NCI-H1092 (cell line): ENCODE data around the gene KLF11.

Experiments used
- DNase-seq: peaks from one replicate; lab custom pipeline; 2025; lab: John Stamatoyannopoulos, UW

Gene KLF11

DNA sequence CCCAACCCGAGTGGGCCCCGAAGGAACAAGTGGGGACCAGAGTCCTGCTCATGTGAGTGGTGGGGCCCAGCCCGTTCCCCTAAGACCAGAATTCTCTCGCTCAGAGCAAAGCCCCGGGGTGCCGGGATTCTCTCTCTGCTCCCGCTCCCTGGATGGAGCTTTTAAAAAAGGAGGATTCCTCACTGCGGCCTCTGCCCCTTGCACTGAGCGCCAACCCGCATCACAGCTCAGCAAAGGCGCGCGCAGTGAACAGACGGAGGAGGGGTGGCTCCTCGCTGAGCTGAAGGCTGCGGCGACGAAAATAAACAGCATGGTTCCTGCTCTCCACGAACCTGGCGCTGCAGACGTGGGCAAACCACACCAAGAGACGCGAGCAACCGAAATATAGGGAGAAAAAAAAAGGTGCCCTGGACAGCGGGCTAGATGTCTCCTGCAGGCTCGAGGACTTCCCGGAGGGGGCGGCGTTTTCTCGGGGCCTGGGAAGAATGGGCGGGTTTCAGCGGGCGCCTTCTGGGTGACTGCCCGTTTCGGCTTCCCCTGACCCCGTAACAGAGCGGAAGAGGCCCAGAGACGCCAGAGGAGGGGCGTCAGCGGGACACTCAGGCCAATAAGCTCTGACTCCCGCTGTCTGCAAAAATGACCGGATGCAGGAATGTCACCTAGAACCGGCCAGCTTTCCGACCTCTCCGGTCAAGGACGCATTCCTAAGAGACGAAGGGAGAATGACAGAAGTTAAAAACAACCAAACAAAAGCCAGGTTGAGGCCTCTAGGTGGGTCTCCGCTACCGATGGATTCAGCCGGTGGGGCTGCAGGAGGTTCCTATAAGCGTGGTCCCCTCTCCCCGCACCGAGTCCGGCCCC, 819 bp upstream of the KLF11 start:
- DNase-seq = no peak

DNA sequence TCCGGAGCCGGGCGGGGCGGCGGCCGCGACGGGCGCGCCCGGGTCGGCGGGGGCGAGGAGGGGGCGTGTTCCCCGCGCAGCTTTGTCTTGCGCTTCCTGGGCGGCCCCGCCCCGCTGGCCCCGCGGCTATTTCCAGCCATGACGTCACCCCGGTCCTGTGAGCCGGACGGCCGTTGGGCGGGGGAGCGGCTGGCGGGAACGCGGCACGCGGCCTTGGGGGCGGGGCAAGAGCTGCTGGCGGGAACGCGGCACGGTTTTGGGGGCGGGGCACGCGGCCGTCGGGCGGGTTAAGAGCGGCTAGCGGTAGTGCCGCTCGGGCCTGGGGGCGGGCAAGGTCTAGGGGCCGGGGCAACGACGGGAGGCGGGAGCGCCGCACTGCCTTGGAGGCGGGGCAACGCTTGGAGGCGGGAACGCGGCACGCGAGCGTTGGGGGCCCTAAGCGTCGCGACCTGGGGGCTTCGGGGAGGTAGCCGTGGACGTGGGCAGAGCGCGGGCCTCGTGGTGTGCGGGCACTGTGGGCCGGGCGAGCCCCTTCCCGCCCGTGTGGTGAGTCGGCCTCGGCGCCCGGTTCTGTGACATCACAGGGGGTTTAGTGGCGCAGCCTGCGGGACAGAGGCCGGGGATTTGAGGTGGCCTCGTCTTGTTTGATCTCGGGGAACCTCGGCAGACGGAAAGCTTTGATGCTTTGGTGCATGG, 704 bp downstream of the KLF11 start:
- DNase-seq = peak; percentile 68

DNA sequence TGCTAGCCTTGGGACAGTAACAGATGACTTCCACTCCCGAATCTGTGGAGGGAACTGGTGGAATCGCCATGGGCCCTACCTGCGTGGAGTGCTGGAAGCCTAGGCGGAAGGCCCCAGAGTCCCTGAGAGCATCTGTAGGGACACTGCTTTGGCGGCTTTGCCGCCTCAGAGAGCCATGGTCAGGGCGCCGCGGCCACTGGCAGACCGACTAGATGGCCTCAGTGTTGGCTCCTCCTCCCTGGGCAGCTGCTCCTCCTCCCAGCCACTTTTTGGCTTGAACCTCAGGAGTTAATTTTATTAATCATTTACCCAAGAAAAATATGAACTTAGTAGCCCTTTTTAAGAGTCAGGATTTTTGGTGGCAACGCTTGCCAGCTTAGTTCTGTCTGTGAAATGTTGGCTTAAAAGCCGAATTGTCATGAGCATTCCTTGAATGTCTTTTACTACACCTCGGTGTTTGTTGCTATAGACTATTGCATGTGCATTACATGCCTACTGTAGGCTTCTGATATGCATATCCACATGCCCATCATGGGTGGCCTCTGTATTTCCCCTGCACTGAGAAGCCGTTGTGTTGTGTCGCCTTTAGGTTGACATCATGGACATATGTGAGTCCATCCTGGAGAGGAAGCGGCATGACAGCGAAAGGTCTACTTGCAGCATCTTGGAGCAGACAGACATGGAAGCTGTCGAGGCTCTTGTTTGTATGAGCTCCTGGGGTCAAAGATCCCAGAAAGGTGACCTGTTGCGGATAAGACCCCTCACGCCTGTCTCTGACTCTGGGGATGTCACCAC, 2.4 kb downstream of the KLF11 start:
- no peak for DNase-seq

- DNase-seq = no peak
These were observed 3.6 kb downstream of the KLF11 start for GRCh38 chr2:10046931-10047330.

DNA sequence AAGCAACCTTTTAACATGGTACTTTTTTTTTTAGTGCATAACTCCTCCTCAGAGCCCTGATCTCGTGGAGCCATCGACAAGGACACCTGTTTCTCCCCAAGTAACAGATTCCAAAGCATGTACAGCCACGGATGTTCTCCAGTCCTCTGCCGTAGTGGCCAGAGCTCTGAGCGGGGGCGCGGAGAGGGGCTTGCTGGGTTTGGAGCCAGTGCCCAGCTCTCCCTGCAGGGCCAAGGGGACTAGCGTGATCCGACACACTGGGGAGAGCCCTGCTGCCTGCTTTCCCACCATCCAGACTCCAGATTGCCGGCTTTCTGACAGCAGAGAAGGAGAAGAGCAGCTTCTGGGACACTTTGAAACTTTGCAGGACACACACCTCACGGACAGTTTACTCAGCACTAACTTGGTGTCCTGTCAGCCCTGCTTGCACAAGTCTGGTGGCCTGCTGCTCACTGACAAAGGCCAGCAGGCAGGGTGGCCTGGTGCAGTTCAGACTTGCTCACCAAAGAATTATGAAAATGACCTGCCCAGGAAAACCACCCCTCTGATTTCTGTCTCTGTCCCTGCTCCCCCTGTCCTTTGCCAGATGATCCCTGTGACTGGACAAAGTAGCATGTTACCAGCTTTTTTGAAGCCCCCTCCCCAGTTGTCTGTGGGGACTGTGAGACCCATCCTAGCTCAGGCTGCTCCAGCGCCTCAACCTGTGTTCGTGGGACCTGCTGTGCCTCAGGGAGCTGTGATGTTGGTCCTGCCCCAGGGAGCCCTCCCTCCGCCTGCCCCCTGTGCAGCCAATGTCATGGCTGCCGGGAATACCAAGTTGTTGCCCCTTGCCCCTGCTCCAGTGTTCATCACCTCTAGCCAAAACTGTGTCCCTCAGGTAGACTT, 4.5 kb downstream of the KLF11 start:
- DNase-seq = no peak

- DNase-seq = no peak
These were observed 5.3 kb downstream of the KLF11 start for GRCh38 chr2:10048501-10049171.

GRCh38 chr2:10052216-10052615, 8.9 kb downstream of the KLF11 start:
- no peak for DNase-seq

DNA sequence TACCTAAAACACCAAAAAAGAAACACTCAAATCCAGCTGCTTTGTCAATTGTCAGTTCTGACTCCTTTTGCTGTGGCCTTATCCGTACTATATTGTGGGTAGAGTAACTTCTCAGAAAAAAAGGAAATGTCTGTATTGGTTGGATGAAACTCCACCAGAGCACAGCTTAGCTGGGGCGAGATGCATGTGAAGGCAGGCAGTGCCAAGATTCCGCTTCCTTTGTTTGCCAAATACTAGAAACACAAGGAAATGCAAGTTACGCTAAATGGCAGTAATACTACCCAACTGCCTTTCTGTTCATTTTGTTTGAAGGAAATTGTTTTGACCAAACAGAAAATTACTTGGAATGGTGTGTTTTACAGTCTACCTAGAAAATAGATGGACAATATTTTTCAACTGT, 10.0 kb downstream of the KLF11 start:
- DNase-seq = no peak

DNA sequence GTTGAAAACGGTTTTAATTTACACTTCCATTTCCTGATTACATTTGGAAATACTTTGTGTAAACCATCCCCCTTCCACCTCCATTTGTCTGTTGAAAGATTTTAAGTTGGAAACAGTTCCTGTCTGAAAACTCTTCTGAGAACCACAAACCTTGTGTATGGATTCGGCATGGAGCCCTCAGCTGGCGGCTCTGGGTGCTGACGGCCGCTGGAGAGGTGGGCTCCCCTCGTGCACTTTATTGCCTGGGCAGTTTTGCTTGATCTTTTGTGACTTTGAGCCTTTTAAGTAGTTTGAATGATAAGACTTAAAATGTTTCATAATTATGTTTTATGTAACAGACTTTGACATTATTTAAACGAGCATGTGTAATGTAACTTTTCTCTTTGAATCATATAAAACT, 11.1 kb downstream of the KLF11 start:
- DNase-seq = no peak

DNA sequence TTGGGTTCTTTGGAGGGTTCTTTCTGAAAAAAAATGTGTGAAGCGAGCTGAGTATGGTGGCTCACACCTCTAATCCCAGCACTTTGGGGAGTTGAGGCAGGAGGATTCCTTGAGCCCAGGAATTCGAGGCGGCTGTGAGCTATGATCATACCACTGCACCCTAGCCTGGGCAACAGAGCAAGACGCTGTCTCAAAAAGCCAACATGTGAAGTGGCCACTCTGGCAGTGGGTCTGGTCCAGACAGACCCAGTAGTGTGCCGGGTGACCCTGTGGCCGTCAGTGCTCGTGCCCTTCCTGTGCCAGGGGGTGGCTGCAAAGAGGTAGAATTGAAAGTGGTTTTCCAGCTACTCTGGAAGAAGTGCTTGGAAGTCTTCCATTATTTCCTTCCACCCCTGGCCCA, 11.6 kb downstream of the KLF11 start:
- DNase-seq = no peak

DNA sequence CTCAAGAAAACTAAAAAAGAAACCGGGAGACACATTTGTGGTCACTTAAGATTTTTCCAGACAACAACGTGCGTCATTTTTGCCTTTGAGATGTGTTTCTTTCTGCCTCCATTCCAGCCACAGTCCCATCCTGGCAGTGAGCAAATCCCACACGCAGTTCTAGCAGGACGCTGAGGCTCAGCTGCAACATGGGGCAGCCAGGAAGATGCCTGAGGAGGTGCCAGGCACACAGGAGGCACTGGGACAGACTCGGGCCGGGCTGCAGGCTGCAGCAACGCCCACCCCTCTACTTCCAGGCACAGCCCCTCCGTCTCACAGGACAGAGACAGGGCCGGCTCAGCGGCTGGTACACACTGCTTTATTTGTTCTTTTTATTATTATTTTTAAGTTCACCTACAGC, 13.1 kb downstream of the KLF11 start:
- DNase-seq = no peak

DNA sequence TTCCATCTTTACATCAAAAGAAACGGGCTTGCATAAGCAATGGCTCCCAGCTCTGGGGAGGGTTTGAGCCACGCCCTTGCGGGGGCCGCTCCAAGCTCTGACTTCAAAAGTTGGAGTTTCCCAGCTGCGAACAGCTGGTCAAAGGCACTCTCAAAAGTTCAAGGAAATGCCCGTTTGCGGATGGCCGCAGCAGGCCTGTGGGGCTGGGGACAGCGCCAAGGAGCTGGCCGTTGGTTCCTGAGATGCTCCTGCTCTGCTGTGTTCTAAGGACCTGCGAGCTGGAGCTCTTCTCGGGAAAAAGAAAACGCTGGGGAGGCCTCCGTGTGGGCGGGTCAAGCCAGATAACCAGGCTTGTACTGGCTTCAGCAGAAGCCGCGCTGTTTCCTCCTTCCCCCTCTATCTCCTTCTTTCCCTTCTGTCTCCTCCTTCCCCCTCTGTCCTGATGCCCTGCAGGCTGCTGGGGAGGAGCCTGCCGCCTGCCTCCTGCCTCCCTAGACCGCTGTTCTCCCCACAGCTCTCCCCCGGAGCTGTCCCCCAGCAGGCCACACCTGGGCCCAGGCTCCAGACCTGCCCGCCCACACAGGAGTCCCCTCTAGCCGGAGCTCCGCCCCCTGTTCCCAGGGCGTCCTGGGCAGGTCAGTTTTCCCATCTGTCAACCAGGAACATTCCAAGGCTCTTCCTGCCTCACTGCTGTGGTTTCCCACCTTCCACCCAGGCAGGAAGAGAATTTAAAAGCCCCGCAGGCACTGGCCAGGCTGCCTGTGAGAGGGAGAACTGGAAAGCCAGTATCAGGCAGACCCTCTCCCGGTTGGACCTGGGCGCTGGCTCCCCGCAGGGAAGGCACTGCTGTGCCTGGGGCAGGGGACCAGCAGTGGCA, 14.1 kb downstream of the KLF11 start:
- DNase-seq = no peak

GRCh38 chr2:10058251-10059015, 15.1 kb downstream of the KLF11 start:
- no peak for DNase-seq

DNA sequence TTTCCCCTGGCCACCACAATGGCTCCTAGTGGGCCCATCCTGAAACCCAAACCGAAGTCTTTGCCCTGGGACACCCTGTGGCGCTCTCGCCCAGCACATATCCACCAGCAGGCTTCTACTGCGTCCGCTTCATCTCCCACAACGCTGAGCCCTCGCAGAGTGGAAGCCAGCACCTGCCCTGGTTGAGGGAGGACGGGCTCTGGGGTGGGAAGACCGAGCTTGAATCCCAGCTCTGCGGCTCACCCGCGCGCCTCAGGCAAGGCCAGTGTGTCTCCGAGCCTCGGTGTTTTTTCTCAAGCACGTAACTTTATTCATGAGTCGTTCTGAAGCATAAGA, 15.6 kb downstream of the KLF11 start:
- no peak for DNase-seq

DNA sequence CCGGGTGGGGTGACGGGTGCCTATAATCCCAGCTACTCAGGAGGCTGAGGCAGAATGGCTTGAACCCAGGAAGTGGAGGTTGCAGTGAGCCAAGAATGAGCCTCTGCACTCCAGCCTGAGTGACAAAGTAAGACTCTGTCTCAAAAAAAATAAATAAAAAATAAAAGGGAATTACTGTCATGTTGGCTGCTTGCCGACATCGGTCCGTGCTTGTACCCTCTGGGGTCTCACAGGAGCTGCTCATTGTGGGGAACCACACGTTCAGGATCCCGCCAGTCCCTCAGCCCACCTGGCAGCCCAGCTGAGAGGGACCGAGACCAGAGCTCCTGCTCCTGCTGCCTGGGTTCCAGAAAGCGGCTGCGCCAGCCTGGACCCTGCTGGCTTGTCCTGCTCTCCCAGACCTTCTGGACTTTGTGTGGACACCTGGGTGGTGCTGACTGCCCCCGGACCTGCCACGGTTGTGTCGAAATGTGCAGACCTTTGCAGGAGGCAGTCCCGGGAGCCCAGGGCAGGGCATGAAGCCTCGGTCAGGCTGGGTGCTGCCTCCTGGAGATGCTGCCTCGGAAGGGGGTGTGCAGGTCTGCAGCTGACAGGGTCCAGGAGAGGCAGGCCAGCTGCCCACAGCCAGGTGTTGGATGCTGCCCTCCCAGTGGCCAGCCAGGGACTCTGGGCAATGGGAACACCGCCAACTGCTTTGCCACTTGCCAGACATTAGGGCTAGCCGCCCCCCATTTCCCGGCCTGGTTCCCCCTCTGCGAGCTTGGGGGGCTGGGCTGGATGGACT, 16.4 kb downstream of the KLF11 start:
- no peak for DNase-seq

DNA sequence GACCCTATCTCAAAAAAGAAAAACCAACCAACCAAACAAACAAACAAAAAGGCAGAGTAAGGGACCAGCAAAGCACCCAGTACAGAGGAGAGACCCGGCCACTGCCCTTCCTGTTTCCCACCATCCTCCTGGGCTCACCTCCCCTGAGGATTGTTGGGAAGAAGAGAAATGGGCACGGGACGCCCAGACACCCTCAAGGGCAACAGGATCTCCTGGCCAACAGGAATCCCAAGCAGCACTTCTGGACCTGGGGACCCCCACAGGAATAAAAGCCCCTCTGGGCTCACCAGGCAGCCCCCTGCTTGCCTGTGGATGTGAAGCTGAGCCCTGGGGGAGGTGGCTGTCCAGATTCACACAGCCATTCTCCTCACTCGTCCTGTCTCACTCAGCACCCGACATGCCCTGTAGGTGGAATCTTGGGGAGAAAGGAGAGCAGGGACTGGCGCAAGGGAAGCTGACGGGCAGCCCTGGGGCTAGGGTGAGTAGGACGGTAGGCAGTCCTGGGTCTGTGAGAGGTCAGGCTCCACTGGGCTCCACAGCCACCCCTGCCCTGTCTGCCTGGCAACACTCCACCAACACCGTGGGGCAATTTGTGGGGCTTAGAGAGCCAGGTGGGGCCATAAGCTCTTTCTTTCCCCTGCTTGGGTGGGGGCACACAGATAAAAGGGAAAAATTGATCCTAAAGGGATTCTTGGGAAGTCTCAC, 18.0 kb downstream of the KLF11 start:
- no peak for DNase-seq

GRCh38 chr2:10062931-10063365, 19.6 kb downstream of the KLF11 start:
- DNase-seq = no peak

GRCh38 chr2:10063566-10063965, 20.2 kb downstream of the KLF11 start:
- DNase-seq = no peak
